ENCODE data around the gene HMHB1.

Gene HMHB1

DNA sequence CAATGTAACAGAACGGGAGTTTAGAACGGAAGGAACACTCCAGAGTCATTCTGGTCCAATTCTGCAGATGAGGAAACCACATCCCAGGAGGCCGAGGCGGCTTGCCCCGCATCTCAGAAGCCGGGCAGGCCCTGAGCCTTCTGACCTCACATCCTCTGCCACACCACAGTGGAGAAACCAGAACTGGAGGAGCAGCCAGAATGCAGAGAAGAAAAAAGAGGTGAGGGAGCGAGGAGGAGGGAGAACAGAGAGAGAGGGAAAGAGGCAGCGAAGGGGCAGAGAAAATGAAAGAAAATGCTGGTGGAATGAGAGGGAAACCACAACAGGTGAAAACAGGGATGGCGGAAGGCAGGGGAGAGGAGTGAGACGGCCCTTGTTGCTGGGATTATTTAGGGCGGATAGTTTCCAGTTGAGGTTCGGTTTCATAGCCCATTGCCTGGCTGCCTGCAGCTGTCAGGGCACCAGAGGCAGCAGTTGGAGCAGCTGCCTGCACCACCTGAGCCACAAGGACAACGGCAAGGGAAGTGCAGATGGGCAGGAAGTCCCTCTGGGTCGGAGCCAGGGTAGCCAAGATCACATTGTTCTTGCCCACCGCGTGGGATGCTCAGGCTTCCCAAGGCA lies at the start of gene HMHB1:
HMHB1 (plus strand) TSS at position 77 of the 621 bp plus-strand sequence.
- TF ChIP-seq, protein P1, sequence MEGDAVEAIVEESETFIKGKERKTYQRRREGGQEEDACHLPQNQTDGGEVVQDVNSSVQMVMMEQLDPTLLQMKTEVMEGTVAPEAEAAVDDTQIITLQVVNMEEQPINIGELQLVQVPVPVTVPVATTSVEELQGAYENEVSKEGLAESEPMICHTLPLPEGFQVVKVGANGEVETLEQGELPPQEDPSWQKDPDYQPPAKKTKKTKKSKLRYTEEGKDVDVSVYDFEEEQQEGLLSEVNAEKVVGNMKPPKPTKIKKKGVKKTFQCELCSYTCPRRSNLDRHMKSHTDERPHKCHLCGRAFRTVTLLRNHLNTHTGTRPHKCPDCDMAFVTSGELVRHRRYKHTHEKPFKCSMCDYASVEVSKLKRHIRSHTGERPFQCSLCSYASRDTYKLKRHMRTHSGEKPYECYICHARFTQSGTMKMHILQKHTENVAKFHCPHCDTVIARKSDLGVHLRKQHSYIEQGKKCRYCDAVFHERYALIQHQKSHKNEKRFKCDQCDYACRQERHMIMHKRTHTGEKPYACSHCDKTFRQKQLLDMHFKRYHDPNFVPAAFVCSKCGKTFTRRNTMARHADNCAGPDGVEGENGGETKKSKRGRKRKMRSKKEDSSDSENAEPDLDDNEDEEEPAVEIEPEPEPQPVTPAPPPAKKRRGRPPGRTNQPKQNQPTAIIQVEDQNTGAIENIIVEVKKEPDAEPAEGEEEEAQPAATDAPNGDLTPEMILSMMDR (IDR thresholded peaks at IDR 0.05; ENCODE audit: borderline replicate concordance, insufficient read depth, low read depth, low read length): no peak
- H3K4me3 ChIP-seq (ENCODE audit: low read depth, low read length): peak within 1 kb of the TSS; percentile 33

DNA sequence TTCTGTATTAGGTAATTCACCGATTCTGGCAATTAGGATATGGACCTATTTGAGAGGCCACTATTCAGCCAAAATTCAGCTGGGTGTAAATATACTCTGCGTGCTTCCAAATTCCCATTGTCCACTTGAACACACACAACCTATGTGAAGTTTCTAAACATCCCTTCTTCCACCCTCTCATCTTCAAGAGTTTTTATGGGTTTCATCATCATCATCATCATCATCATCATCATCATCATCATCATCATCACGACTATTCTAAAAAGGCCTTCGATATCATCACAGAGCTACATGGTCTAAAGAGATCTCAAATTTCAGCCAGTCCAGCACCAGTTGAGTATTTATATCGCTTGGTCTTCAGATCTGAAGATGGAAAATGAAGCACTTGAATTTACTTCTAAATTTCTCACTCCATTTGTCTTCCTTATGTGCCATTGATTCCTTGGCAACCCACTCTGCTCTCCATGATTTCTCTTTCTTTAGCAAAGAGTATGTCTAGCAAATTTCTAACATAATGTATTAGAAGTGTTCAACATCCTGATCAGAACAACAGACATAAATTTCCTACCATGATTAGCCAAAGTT lies 49.2 kb upstream of the HMHB1 start:
- TF ChIP-seq, protein P1 (IDR thresholded peaks at IDR 0.05; ENCODE audit: borderline replicate concordance, insufficient read depth, low read depth, low read length): no peak

DNA sequence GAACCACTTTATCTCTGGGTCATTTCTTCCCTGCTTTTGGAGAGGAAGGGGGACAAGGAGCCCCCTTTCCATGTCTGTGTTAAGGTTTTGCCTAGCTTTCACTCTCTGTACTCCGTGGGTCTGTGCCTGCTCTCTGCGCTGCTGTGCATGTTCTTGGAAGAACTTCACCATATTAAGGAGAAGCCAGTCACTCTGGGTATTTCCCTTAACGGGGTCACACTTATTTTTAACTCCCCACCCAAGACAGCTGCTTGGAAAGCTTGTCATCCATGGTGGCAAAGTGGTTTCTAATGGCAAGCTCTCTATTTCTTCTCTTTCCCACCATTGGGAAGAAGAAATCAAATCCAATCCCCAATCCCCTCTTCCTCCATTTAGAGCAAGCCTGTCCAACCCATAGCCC lies 44.8 kb upstream of the HMHB1 start:
- TF ChIP-seq, protein P1 (IDR thresholded peaks at IDR 0.05; ENCODE audit: borderline replicate concordance, insufficient read depth, low read depth, low read length): no peak
- H3K4me3 ChIP-seq (ENCODE audit: low read depth, low read length): no peak overlapping the region

More for the DNA sequence above, 49.2 kb upstream of the HMHB1 start:
- H3K4me3 ChIP-seq (ENCODE audit: low read depth, low read length): no peak overlapping the region

DNA sequence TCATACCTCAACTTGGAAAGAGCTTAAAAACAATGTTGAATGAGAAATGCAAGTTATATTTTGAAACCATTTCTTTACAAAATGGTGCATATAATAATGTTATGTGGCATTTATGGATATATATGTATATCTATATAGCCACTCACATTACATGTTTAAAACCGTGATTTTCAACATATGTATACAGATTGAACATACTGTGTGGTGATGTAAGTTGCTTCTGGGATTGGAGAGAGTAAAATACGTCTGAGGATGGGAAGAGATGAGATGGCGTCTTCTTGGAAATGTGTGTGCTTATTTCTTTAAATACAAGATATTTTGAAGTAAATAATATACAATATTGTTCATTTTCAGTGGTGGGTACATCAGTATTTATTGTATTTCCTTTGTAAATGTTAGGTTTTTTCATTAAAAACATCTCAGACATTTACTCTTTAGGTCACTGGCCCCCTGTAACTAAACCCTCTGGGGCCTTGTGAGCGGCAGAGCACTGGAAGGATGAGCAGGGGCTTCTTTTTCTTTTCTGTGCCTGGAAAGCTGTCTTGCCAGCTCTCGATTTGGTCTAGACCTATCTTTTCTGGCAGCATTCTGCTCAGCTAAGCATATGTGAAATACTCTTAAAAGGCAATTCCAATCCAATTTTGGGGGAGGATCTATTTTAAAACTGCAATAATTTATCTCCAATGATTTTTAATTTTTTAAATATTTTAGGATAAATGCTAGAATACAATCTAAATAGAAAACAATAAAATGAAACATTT lies 42.8 kb upstream of the HMHB1 start:
- no peak overlapping the region for H3K4me3 ChIP-seq (ENCODE audit: low read depth, low read length)
- TF ChIP-seq, protein P1 (IDR thresholded peaks at IDR 0.05; ENCODE audit: borderline replicate concordance, insufficient read depth, low read depth, low read length): no peak

- TF ChIP-seq, protein P1 (IDR thresholded peaks at IDR 0.05; ENCODE audit: borderline replicate concordance, insufficient read depth, low read depth, low read length): no peak
- H3K4me3 ChIP-seq (ENCODE audit: low read depth, low read length): no peak overlapping the region
These were observed 41.5 kb upstream of the HMHB1 start for GRCh38 chr5:143770450-143770849.

DNA sequence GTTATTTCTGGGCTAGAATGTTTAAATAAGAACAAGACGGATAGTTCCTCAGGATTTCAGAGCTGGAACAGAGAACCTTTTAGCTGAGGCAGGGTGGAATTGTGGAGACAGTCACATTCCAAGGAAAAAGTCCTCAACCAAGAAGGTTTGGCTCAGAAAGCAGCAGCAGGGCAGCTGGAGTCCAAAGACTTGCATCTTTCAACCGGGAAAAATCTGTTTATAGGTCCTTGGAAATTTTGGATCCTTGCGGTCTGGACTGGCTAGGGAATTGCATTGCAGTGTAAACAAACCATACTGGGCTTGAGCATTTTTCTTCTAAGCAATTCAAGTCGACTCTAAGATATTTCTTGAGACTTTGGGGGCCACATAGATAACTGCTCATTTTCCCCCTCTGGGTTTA lies 40.8 kb upstream of the HMHB1 start:
- TF ChIP-seq, protein P1 (IDR thresholded peaks at IDR 0.05; ENCODE audit: borderline replicate concordance, insufficient read depth, low read depth, low read length): no peak
- no peak overlapping the region for H3K4me3 ChIP-seq (ENCODE audit: low read depth, low read length)
